HepG2 (cell line): Measurements from ENCODE around the gene MGAT2. TPM values are rescaled to one million over a fixed set of nuclear protein-coding genes. Genes with fewer than 3 reads are reported as not detected.

Source experiments
- ARHGAP35 ChIP-seq: sonication (generic); formaldehyde crosslinking; IDR thresholded peaks from 2 replicates; pipeline ENCODE4 v1.9.0; 2022; ENCODE audit warnings: mild to moderate bottlenecking, inconsistent platforms, moderate library complexity, missing genetic modification reagents, borderline replicate concordance
- DNMT1 ChIP-seq: sonication (generic); formaldehyde crosslinking; IDR thresholded peaks from 2 replicates; pipeline ENCODE4 v1.5.1; 2020; ENCODE audit warnings: mild to moderate bottlenecking, missing genetic modification reagents
- FIP1L1 ChIP-seq: fragments of 200-400 bp; formaldehyde crosslinking; IDR thresholded peaks from 2 replicates; pipeline ENCODE4 v1.6.1; 2018; ENCODE audit warnings: low read depth, mild to moderate bottlenecking, low read length, moderate library complexity, borderline replicate concordance; ENCODE audit not compliant: insufficient read depth
- KDM5A ChIP-seq: fragments of 200-600 bp; sonication (generic); IDR thresholded peaks from 2 replicates; pipeline ENCODE4 v1.7.0; 2018; ENCODE audit warnings: antibody characterized with exemption, mild to moderate bottlenecking, low read length, borderline replicate concordance
- MTA1 ChIP-seq: sonication (generic); formaldehyde crosslinking; IDR thresholded peaks from 2 replicates; pipeline ENCODE4 v1.4.0; 2020; ENCODE audit warnings: missing genetic modification reagents, mild to moderate bottlenecking, borderline replicate concordance
- NCOA2 ChIP-seq: sonication (generic); formaldehyde crosslinking; IDR thresholded peaks from 2 replicates; pipeline ENCODE4 v1.8.0; 2022; ENCODE audit warnings: inconsistent platforms
- NFYB ChIP-seq: sonication (generic); formaldehyde crosslinking; IDR thresholded peaks from 2 replicates; pipeline ENCODE4 v1.4.0; 2020; ENCODE audit warnings: missing genetic modification reagents
- NFYC ChIP-seq: IDR thresholded peaks from 2 replicates; pipeline ENCODE4 v1.6.1; 2016; ENCODE audit warnings: missing genetic modification reagents, missing compliant biosample characterization
- PHF20 ChIP-seq: sonication (generic); formaldehyde crosslinking; IDR thresholded peaks from 2 replicates; pipeline ENCODE4 v1.5.0; 2020; ENCODE audit warnings: mild to moderate bottlenecking, missing genetic modification reagents
- RFX5 ChIP-seq: IDR thresholded peaks from 2 replicates; pipeline ENCODE4 v1.6.1; 2011; ENCODE audit warnings: low read depth, low read length, improper control_type of control experiment
- SMAD1 ChIP-seq: sonication (generic); formaldehyde crosslinking; IDR thresholded peaks from 2 replicates; pipeline ENCODE4 v1.4.0; 2020; ENCODE audit warnings: missing genetic modification reagents, low read depth, mild to moderate bottlenecking, borderline replicate concordance
- SMAD9 ChIP-seq: sonication (generic); formaldehyde crosslinking; IDR thresholded peaks from 2 replicates; pipeline ENCODE4 v1.5.1; 2020; ENCODE audit warnings: mild to moderate bottlenecking, missing genetic modification reagents
- SRSF1 ChIP-seq: fragments of 200-400 bp; formaldehyde crosslinking; optimal IDR thresholded peaks from 2 replicates; pipeline ENCODE3; 2017; ENCODE audit warnings: mild to moderate bottlenecking, low read depth, low read length, moderate library complexity
- TERF1 ChIP-seq: sonication (generic); formaldehyde crosslinking; IDR thresholded peaks from 2 replicates; pipeline ENCODE4 v1.8.0; 2022; ENCODE audit warnings: mild to moderate bottlenecking, missing genetic modification reagents, moderate library complexity
- TIGD3 ChIP-seq: sonication (generic); formaldehyde crosslinking; IDR thresholded peaks from 2 replicates; pipeline ENCODE4 v1.5.1; 2020; ENCODE audit warnings: mild to moderate bottlenecking, missing genetic modification reagents, borderline replicate concordance
- ZBED4 ChIP-seq: sonication (generic); formaldehyde crosslinking; IDR thresholded peaks from 2 replicates; pipeline ENCODE4 v1.4.0; 2020; ENCODE audit warnings: missing genetic modification reagents, borderline replicate concordance
- ZBTB3 ChIP-seq: sonication (generic); formaldehyde crosslinking; IDR thresholded peaks from 2 replicates; pipeline ENCODE4 v1.4.0; 2020; ENCODE audit warnings: low read depth, mild to moderate bottlenecking, moderate library complexity, missing genetic modification reagents, borderline replicate concordance
- ZNF30 ChIP-seq: sonication (generic); formaldehyde crosslinking; IDR thresholded peaks from 2 replicates; pipeline ENCODE4 v1.5.0; 2020; ENCODE audit warnings: mild to moderate bottlenecking, missing genetic modification reagents
- ZNF382 ChIP-seq: sonication (generic); formaldehyde crosslinking; IDR thresholded peaks from 2 replicates; pipeline ENCODE4 v1.5.0; 2020; ENCODE audit warnings: missing genetic modification reagents, mild to moderate bottlenecking, borderline replicate concordance
- ZNF652 ChIP-seq: IDR thresholded peaks from 2 replicates; pipeline ENCODE4 v1.6.1; 2016; ENCODE audit warnings: low read depth, borderline replicate concordance
- ZNF800 ChIP-seq: sonication (generic); formaldehyde crosslinking; IDR thresholded peaks from 2 replicates; pipeline ENCODE4 v1.4.0; 2020; ENCODE audit warnings: missing genetic modification reagents
- ZSCAN29 ChIP-seq: sonication (generic); formaldehyde crosslinking; conservative IDR thresholded peaks from 2 replicates; pipeline ENCODE4 v1.4.0; 2020; ENCODE audit warnings: mild to moderate bottlenecking, missing genetic modification reagents
- polyA plus RNA-seq, 8 experiments: library from polyadenylated mRNA; depleted of rRNA in 3 of 8; stranded (reverse) in 7 of 8; unstranded in 1 of 8; fragments of >200 nt; fragmentation: Illumina TruSeq in 4 of 8; extraction: Trizol in 4 of 8; gene quantifications; 2 replicates each; pipeline versions ENCODE4 v1.2.1 to v1.2.3, GENCODE V29; 2011 to 2016; ENCODE audit warnings: low read depth in 4 of 8, missing spikeins in 1 of 8, mixed read lengths in 1 of 8; ENCODE audit not compliant: insufficient read depth in 1 of 8
- total RNA-seq, 5 experiments: library from RNA; depleted of rRNA; stranded (reverse); fragments of >200 nt; fragmentation: Illumina TruSeq; extraction: Trizol; gene quantifications; 2 replicates each; pipeline ENCODE4 v1.2.3, GENCODE V29; 2016; ENCODE audit warnings: low read depth in 1 of 5

Gene MGAT2
- total and polyA plus RNA-seq, 2 of the 13 experiments (the other 11 are each of a cell fraction or from before 2014, with no cell fraction given), result 12.9 to 51.9 TPM

- no peak for TF ChIP-seq TIGD3
- TF ChIP-seq SMAD9, result no peak
- TF ChIP-seq NFYC (CRISPR knock-in tag), result peak; percentile 63
- no peak for TF ChIP-seq ZNF30
- no peak for TF ChIP-seq TERF1
- TF ChIP-seq SMAD1 (CRISPR knock-in tag), result no peak
- no peak for TF ChIP-seq ZBTB3 (CRISPR knock-in tag)
- TF ChIP-seq PHF20 (CRISPR knock-in tag), result no peak
- TF ChIP-seq RFX5, result peak; percentile 92
- TF ChIP-seq DNMT1, result no peak
- TF ChIP-seq FIP1L1, result no peak
- no peak for TF ChIP-seq ZBED4 (CRISPR knock-in tag)
- no peak for TF ChIP-seq ZNF800
- TF ChIP-seq NCOA2 (CRISPR knock-in tag), result no peak
- no peak for TF ChIP-seq ZSCAN29 (CRISPR knock-in tag)
- no peak for TF ChIP-seq SRSF1
- TF ChIP-seq KDM5A, result no peak
- no peak for TF ChIP-seq ARHGAP35 (CRISPR knock-in tag)
- TF ChIP-seq ZNF382, result no peak
- TF ChIP-seq MTA1 (CRISPR knock-in tag), result no peak
- peak; percentile 57 for TF ChIP-seq NFYB (CRISPR knock-in tag)
- peak; percentile 70; the same call in 1 of the 2 replicates for TF ChIP-seq ZNF652 (CRISPR knock-in tag)
Observed at GRCh38 chr14:49594347-49595091, 26.1 kb upstream of the MGAT2 start (continued).
